Tibial nerve (tissue), 4 donors: ENCODE measurements around the gene METAP1D. TPM values are rescaled to one million over a fixed set of nuclear protein-coding genes. Genes with fewer than 3 reads are reported as not detected.

ENCODE experiments used
- DNase-seq, 2 donors: peaks; one replicate each; pipeline ENCODE4 v3.0.0-alpha.2; 2019; ENCODE audit warnings: low spot score in 2 of 2
- H3K27ac ChIP-seq, 4 donors: fragments of 200-600 bp; sonication (generic) in 3 of 4; one replicate each; pipeline ENCODE4 v1.5.1; 2017 to 2019; ENCODE audit warnings: mild to moderate bottlenecking in 1 of 4
- H3K27me3 ChIP-seq, 2 donors: fragments of 200-600 bp; sonication (generic) in 1 of 2; one replicate each; pipeline versions ENCODE4 v1.5.1 to v1.6.0; 2017 to 2019
- H3K36me3 ChIP-seq, 3 donors: fragments of 200-600 bp; sonication (generic); one replicate each; pipeline ENCODE4 v1.5.1; 2018 to 2019
- H3K4me1 ChIP-seq, 4 donors: fragments of 200-600 bp; sonication (generic) in 3 of 4; one replicate each; pipeline ENCODE4 v1.5.1; 2017 to 2019
- H3K4me3 ChIP-seq, 4 donors: fragments of 200-600 bp; sonication (generic) in 3 of 4; one replicate each; pipeline ENCODE4 v1.5.1; 2017 to 2019; ENCODE audit warnings: mild to moderate bottlenecking in 1 of 4, moderate library complexity in 1 of 4
- H3K9me3 ChIP-seq, 4 donors: fragments of 200-600 bp; sonication (generic) in 3 of 4; one replicate each; pipeline ENCODE4 v1.5.1; 2017 to 2019
- EP300 ChIP-seq, 2 donors: sonication (generic); formaldehyde crosslinking; IDR thresholded peaks; one replicate each; pipeline ENCODE4 v1.6.1; 2017; ENCODE audit warnings: antibody characterized with exemption in 2 of 2, mild to moderate bottlenecking in 1 of 2
- POLR2A ChIP-seq, 2 donors: fragments of 450-650 bp; IDR thresholded peaks; one replicate each; pipeline ENCODE4 v1.6.1; 2017; ENCODE audit warnings: antibody characterized with exemption in 2 of 2, mild to moderate bottlenecking in 2 of 2, moderate library complexity in 2 of 2
- WGBS, 2 donors: methylation state at CpG; one replicate each; pipeline ENCODE4 v1.1.5; 2018; 5-methylcytosine and 5-hydroxymethylcytosine counted together
- total RNA-seq, 4 donors: library from RNA; depleted of rRNA; stranded (reverse); fragments of >200 nt; gene quantifications; one replicate each; pipeline ENCODE4 v1.1.0, GENCODE V29; 2016
- TF ChIP-seq, protein P1 (sequence below), 5 experiments: fragments of 200-600 bp in 3 of 5; fragments of 450-650 bp in 2 of 5; sonication (generic) in 3 of 5; IDR thresholded peaks; one replicate each; pipeline ENCODE4 v1.5.1; 2016 to 2019; ENCODE audit warnings: antibody characterized with exemption in 5 of 5, mild to moderate bottlenecking in 3 of 5, moderate library complexity in 2 of 5

METAP1D gene
- total RNA-seq, 4 donors from 2014 or later, result 9.4 to 28.4 (median 14.7) TPM

DNA sequence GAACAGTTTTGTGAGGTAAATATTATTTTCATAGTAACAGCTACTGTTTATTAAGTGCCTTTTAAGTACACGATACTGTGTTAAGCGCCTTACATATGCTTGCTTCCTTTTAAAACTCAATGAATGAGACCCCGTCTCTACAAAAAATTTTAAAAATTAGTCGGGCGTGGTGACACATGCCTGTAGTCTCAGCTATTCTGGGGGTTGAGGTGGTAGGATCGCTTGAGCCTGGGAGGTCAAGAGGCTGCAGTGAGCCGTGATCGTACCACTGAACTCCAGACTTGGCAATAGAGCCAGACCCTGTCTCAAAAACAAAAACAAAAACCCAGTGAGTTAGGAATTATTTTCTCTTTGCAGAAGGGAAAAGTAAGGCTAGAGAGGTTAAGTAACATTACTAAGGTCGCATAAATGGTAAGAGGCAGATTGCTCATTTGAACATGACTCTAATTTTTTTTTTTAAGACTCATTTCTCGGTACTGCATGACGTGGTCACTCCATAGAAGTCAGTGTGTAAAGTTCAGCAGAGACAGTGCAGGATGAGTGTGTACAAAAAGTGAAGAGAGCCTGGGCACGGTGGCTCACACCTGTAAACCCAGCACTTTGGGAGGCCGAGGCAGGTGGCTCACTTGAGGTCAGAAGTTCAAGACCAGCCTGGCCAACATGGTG is 1.1 kb downstream of the METAP1D start:
- no peak for TF ChIP-seq EP300 (IDR thresholded peaks at IDR 0.05)
- TF ChIP-seq POLR2A (IDR thresholded peaks at IDR 0.05), result no peak
- TF ChIP-seq, protein P1, sequence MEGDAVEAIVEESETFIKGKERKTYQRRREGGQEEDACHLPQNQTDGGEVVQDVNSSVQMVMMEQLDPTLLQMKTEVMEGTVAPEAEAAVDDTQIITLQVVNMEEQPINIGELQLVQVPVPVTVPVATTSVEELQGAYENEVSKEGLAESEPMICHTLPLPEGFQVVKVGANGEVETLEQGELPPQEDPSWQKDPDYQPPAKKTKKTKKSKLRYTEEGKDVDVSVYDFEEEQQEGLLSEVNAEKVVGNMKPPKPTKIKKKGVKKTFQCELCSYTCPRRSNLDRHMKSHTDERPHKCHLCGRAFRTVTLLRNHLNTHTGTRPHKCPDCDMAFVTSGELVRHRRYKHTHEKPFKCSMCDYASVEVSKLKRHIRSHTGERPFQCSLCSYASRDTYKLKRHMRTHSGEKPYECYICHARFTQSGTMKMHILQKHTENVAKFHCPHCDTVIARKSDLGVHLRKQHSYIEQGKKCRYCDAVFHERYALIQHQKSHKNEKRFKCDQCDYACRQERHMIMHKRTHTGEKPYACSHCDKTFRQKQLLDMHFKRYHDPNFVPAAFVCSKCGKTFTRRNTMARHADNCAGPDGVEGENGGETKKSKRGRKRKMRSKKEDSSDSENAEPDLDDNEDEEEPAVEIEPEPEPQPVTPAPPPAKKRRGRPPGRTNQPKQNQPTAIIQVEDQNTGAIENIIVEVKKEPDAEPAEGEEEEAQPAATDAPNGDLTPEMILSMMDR (IDR thresholded peaks at IDR 0.05), result no peak
- Histone ChIP-seq H3K27ac (no peak overlapping the region), H3K36me3 (peaks cover 0 to 9% (median 0%) of the 10 kb centered on the region in 3 donors), H3K27me3 (no peaks in the 10 kb centered on the region), H3K4me1 (peaks cover 0 to 21% (median 2%) of the 10 kb centered on the region in 4 donors), H3K9me3 (no peaks in the 10 kb centered on the region), H3K4me3 (peak overlapping the region in 1 of 4 donors; percentile 72)
- DNase-seq, result no peak
- WGBS, 2 donors, result 72 to 74% methylated on average over 13 of the region's 13 CpGs

DNA sequence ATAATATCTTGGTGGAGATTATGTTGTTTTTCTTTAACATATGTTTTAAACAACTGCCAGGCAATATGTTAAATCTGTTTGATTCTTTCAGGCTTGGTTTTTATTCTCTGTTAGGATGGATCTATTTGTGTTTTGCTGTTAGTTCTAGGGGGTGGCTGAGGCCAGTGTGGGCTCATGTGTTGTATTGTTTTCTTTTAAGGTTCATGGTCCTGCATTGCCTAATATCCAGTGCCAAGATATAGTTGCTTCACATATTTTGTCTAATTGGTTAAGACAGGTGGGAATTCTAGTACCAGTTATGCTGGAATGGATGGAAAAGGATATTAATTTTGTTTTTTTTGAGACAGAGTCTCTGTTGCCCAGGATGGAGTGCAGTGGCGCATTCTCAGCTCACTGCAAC is 7.6 kb downstream of the METAP1D start:
- peaks cover 0 to 20% (median 0%) of the 10 kb centered on the region in 3 donors for H3K36me3 ChIP-seq
- H3K4me3 ChIP-seq, result no peak overlapping the region
- 100% methylated on average over 1 of the region's 1 CpG for WGBS, 2 donors
- TF ChIP-seq POLR2A (IDR thresholded peaks at IDR 0.05) (no peak), EP300 (IDR thresholded peaks at IDR 0.05) (no peak)
- TF ChIP-seq, protein P1 (IDR thresholded peaks at IDR 0.05), result no peak
- DNase-seq, result no peak
- no peak overlapping the region for H3K27ac ChIP-seq
- H3K4me1 ChIP-seq, result no peaks in the 10 kb centered on the region
- no peaks in the 10 kb centered on the region for H3K27me3 ChIP-seq
- no peaks in the 10 kb centered on the region for H3K9me3 ChIP-seq

DNA sequence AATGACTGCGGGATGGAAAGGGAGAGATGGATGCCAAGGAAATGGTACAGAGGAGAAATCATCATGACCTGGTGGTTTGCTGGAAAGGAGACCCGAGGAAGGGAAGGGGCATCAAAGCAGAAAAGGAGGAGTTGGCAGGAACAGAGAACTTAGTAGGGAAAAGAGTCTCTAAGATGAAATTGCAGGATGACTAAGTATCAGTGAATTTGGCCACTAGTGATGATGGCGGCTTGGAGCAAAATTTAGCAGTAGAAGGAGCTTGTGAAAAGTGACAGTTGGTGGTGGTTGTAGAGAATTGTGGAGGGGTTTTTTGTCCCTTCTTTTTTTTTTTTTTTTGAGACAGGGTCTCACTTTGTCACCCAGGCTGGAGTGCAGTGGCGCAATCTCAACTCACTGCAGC is 10.1 kb downstream of the METAP1D start:
- DNase-seq, result no peak
- Histone ChIP-seq H3K36me3 (peaks cover 0 to 11% (median 0%) of the 10 kb centered on the region in 3 donors), H3K27ac (no peak overlapping the region), H3K9me3 (no peaks in the 10 kb centered on the region), H3K27me3 (no peaks in the 10 kb centered on the region), H3K4me1 (no peaks in the 10 kb centered on the region), H3K4me3 (no peak overlapping the region)
- whole genome bisulfite sequencing, 2 donors, result 90 to 96% methylated on average over 4 of the region's 4 CpGs
- TF ChIP-seq, protein P1 (IDR thresholded peaks at IDR 0.05), result no peak
- TF ChIP-seq EP300 (IDR thresholded peaks at IDR 0.05) (no peak), POLR2A (IDR thresholded peaks at IDR 0.05) (no peak)

DNA sequence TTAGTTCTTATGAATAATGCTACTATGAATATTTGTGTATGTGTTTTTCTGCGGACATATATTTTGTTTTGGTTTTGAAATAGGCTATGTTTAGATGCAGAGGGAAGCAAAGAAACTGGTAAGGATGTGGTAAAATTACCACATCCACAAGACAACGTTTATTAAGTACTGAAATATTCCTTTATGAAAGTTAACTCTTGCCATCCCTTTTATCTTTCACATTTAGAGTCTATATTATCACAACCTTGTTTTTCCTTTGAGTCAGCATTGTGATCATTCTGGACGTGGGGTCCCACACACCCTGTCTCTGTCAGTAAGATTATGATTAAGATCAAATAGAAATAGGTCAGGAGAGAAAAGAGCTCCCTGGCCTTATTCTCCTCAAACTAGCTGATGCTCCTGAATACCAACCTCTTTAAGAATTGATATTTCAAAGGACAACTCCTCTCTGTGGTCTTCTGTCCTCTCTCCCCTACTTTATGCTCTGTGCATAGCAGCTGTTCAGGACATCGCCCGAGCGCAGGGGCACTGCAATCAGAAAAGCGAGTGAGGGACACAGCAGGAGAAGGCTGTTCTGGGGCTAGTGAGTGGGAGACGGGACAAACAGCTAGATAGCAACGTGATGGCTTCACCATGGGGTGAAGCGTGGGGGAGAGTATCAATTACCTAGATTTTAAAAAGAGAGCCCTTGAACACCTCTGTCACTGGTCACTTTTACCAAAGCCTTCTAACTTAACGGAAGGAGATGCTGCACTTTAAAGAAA is 12.2 kb downstream of the METAP1D start:
- Histone ChIP-seq H3K4me3 (no peak overlapping the region), H3K4me1 (no peaks in the 10 kb centered on the region), H3K27ac (no peak overlapping the region), H3K27me3 (no peaks in the 10 kb centered on the region), H3K9me3 (no peaks in the 10 kb centered on the region), H3K36me3 (peaks cover 0 to 8% (median 0%) of the 10 kb centered on the region in 3 donors)
- DNase-seq, result no peak
- TF ChIP-seq EP300 (IDR thresholded peaks at IDR 0.05), result no peak
- no peak for TF ChIP-seq POLR2A (IDR thresholded peaks at IDR 0.05)
- TF ChIP-seq, protein P1 (IDR thresholded peaks at IDR 0.05), result no peak
- 74 to 76% methylated on average over 11 of the region's 11 CpGs for WGBS, 2 donors
